PC-3 (cell line): ENCODE measurements around the gene P2RX3. TPM values are rescaled to one million over a fixed set of nuclear protein-coding genes. Genes with fewer than 3 reads are reported as not detected.

Source experiments
- ATAC-seq: fragments of 200-7000 bp; cut with Tn5 transposase; 2 replicates; pipeline ENCODE4 v1.9.1; 2020; ENCODE audit warnings: mild to moderate bottlenecking, moderate library complexity
- BruUV-seq: library from RNA; stranded (reverse); fragments of 400-500 nt; replicated peaks from 2 replicates; lab custom pipeline; 2021; lab: Mats Ljungman, UMichigan
- CTCF ChIA-PET: fragments of 300-600 bp; sonication (Branson Sonifier 250); formaldehyde crosslinking; loops from one replicate; lab custom pipeline; 2022; ENCODE audit warnings: antibody characterized with exemption; lab: Charles Lee
- POLR2A ChIA-PET: fragments of 300-600 bp; sonication (Branson Sonifier 250); formaldehyde crosslinking; loops from one replicate; lab custom pipeline; 2022; ENCODE audit warnings: antibody characterized with exemption; ENCODE audit not compliant: unreplicated experiment; lab: Charles Lee
- DNase-seq: peaks from one replicate; pipeline ENCODE4 v3.0.0-alpha.2; 2015
- H2AFZ ChIP-seq: fragments of 300-600 bp; sonication (generic); 2 replicates; pipeline ENCODE4 v1.6.0; 2016; ENCODE audit warnings: antibody characterized with exemption, low read length
- H3F3A ChIP-seq: fragments of 300-600 bp; sonication (generic); one replicate; pipeline ENCODE4 v1.6.0; 2017; ENCODE audit warnings: antibody characterized with exemption, low read length, control low read depth, mild to moderate bottlenecking; ENCODE audit not compliant: unreplicated experiment
- H3K27ac ChIP-seq: fragments of 300-600 bp; sonication (generic); 2 replicates; pipeline ENCODE4 v1.5.1; 2016; ENCODE audit warnings: mild to moderate bottlenecking, low read length
- H3K27me3 ChIP-seq: fragments of 300-600 bp; sonication (generic); 2 replicates; pipeline ENCODE4 v1.6.1; 2016; ENCODE audit warnings: low read length, mixed read lengths
- H3K36me3 ChIP-seq: fragments of 300-600 bp; sonication (generic); 2 replicates; pipeline ENCODE4 v1.6.1; 2016; ENCODE audit warnings: low read depth, mixed run types, low read length, mixed read lengths
- H3K4me1 ChIP-seq: fragments of 300-600 bp; sonication (generic); 2 replicates; pipeline ENCODE4 v1.5.1; 2016; ENCODE audit warnings: low read length; ENCODE audit not compliant: insufficient read depth
- H3K4me2 ChIP-seq: fragments of 300-600 bp; sonication (generic); 2 replicates; pipeline ENCODE4 v1.6.0; 2016; ENCODE audit warnings: low read length
- H3K4me3 ChIP-seq: fragments of 300-600 bp; sonication (generic); 2 replicates; pipeline ENCODE4 v1.5.1; 2016; ENCODE audit warnings: mild to moderate bottlenecking, low read length, mixed read lengths
- H3K79me2 ChIP-seq: fragments of 300-600 bp; sonication (generic); 2 replicates; pipeline ENCODE4 v1.6.1; 2017; ENCODE audit warnings: low read length, mixed read lengths
- H3K9ac ChIP-seq: fragments of 300-600 bp; sonication (generic); 2 replicates; pipeline ENCODE4 v1.6.0; 2016; ENCODE audit warnings: mild to moderate bottlenecking, low read length
- H3K9me2 ChIP-seq: fragments of 300-600 bp; sonication (generic); replicated peaks from 2 replicates; pipeline ENCODE4 v1.6.1; 2016; ENCODE audit warnings: mixed run types, low read length, mixed read lengths
- H3K9me3 ChIP-seq: fragments of 300-600 bp; sonication (generic); 2 replicates; pipeline ENCODE4 v1.6.1; 2016; ENCODE audit warnings: low read length, mixed read lengths
- H4K20me1 ChIP-seq: fragments of 300-600 bp; sonication (generic); 2 replicates; pipeline ENCODE4 v1.6.1; 2016; ENCODE audit warnings: low read length, mixed read lengths
- EZH2 ChIP-seq: fragments of 300-600 bp; sonication (generic); IDR thresholded peaks from one replicate; pipeline ENCODE4 v1.6.1; 2017; ENCODE audit warnings: antibody characterized with exemption, mild to moderate bottlenecking, low read length; ENCODE audit not compliant: unreplicated experiment
- EZH2phosphoT487 ChIP-seq: fragments of 300-600 bp; sonication (generic); IDR thresholded peaks from 2 replicates; pipeline ENCODE4 v1.6.1; 2018; ENCODE audit warnings: mild to moderate bottlenecking, antibody characterized with exemption, low read length, borderline replicate concordance
- intact Hi-C: fragments of 100-400 bp; cut with micrococcal nuclease; formaldehyde crosslinking; loops from 2 replicates; pipeline ENCODE4 v1.9.0; 2023
- total RNA-seq: library from RNA; depleted of rRNA; stranded (reverse); fragments of >200 nt; gene quantifications from 2 replicates; pipeline ENCODE4 v1.2.3, GENCODE V29; 2014
- TF ChIP-seq, protein P1 (sequence below): fragments of 300-600 bp; sonication (generic); conservative IDR thresholded peaks from 2 replicates; pipeline ENCODE4 v1.5.1; 2017; ENCODE audit warnings: antibody characterized with exemption, low read depth, mild to moderate bottlenecking, low read length

Gene P2RX3
- total RNA-seq, 1 experiment from 2014 or later: not detected

- ChIA-PET POLR2A (no interaction called here), CTCF (no interaction called here)
- TF ChIP-seq EZH2phosphoT487 (no peak), EZH2 (no peak)
- TF ChIP-seq, protein P1, sequence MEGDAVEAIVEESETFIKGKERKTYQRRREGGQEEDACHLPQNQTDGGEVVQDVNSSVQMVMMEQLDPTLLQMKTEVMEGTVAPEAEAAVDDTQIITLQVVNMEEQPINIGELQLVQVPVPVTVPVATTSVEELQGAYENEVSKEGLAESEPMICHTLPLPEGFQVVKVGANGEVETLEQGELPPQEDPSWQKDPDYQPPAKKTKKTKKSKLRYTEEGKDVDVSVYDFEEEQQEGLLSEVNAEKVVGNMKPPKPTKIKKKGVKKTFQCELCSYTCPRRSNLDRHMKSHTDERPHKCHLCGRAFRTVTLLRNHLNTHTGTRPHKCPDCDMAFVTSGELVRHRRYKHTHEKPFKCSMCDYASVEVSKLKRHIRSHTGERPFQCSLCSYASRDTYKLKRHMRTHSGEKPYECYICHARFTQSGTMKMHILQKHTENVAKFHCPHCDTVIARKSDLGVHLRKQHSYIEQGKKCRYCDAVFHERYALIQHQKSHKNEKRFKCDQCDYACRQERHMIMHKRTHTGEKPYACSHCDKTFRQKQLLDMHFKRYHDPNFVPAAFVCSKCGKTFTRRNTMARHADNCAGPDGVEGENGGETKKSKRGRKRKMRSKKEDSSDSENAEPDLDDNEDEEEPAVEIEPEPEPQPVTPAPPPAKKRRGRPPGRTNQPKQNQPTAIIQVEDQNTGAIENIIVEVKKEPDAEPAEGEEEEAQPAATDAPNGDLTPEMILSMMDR: no peak
- Histone ChIP-seq H3K9me3 (no peaks in the 10 kb centered on the region), H3K27ac (no peak overlapping the region), H3K9me2 (no peaks in the 10 kb centered on the region), H3K27me3 (peaks cover 34% of the 10 kb centered on the region), H3K79me2 (no peaks in the 10 kb centered on the region), H3K4me1 (no peaks in the 10 kb centered on the region), H3K9ac (no peak overlapping the region), H2AFZ (no peak overlapping the region), H3K4me3 (no peak overlapping the region), H3K4me2 (no peak overlapping the region), H3F3A (no peaks in the 10 kb centered on the region), H4K20me1 (no peaks in the 10 kb centered on the region), H3K36me3 (no peaks in the 10 kb centered on the region)
- no peak for ATAC-seq
- BruUV-seq: no TSS peak
- intact Hi-C loops: no loop called here
- DNase-seq: no peak
Observed at GRCh38 chr11:57392066-57392762, 54.1 kb downstream of the P2RX3 start.

DNA sequence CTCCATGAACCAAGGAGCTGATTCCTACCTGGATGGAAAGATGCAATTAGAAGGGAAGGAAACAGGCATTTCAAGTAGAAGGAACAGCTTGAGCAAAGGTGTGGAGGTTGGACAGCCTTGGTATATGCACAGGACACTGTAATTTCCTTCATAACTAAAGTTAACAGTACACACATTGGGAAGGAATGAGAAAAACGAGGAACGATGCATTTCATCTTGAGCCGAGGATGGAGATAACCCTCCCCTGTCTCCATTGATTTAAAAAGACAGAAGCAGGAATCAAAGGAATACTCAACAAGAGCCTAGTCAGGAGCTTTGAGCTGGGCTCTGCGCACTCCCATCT lies 54.6 kb downstream of the P2RX3 start:
- Histone ChIP-seq H3K36me3 (no peaks in the 10 kb centered on the region), H3K27ac (no peak overlapping the region), H3K9me2 (no peaks in the 10 kb centered on the region), H3K4me3 (no peak overlapping the region), H4K20me1 (no peaks in the 10 kb centered on the region), H3F3A (no peaks in the 10 kb centered on the region), H3K4me1 (no peaks in the 10 kb centered on the region), H3K9me3 (no peaks in the 10 kb centered on the region), H3K79me2 (no peaks in the 10 kb centered on the region), H3K27me3 (peaks cover 31% of the 10 kb centered on the region), H3K4me2 (no peak overlapping the region), H2AFZ (no peak overlapping the region), H3K9ac (no peak overlapping the region)
- TF ChIP-seq EZH2 (no peak), EZH2phosphoT487 (no peak)
- TF ChIP-seq, protein P1: no peak
- ATAC-seq (no peak), DNase-seq (no peak)
- BruUV-seq: no TSS peak
- ChIA-PET POLR2A (interaction anchor here (0.6 kb wide), 1 partner anchor 84 kb away, joined by 7 read pairs; no protein-coding TSS in a partner anchor), CTCF (no interaction called here)
- intact Hi-C loops: no loop called here
